Activated CD4-positive, alpha-beta T cell treated with anti-CD3 and anti-CD28 coated beads, Interleukin-2, amount 10 ng/mL, durations not matched to agents 24 days and 14 days (primary cell): Measurements from ENCODE around the gene SLC25A48. TPM values are rescaled to one million over a fixed set of nuclear protein-coding genes. Genes with fewer than 3 reads are reported as not detected.

Experiments used
- DNase-seq: peaks from one replicate; pipeline ENCODE4 v3.0.0; 2022
- H3K27ac Mint-ChIP-seq: one replicate; pipeline ENCODE4 v1.8.0; 2022; ENCODE audit warnings: mild to moderate bottlenecking, mixed read lengths
- H3K27me3 Mint-ChIP-seq: one replicate; pipeline ENCODE4 v1.8.0; 2022; ENCODE audit warnings: mixed read lengths
- H3K36me3 Mint-ChIP-seq: one replicate; pipeline ENCODE4 v1.8.0; 2022; ENCODE audit warnings: low read depth, mild to moderate bottlenecking, mixed read lengths
- H3K4me1 Mint-ChIP-seq: one replicate; pipeline ENCODE4 v1.8.0; 2021; ENCODE audit warnings: mixed read lengths
- H3K4me3 Mint-ChIP-seq: one replicate; pipeline ENCODE4 v1.8.0; 2022; ENCODE audit warnings: mild to moderate bottlenecking, moderate library complexity, mixed read lengths
- H3K9me3 Mint-ChIP-seq: one replicate; pipeline ENCODE4 v1.8.0; 2021; ENCODE audit warnings: mixed read lengths
- intact Hi-C: fragments of 100-400 bp; cut with micrococcal nuclease; formaldehyde crosslinking; loops from one replicate; pipeline ENCODE4 v1.15.1; 2023
- total RNA-seq: library from RNA; stranded (reverse); gene quantifications from 2 replicates; pipeline ENCODE4 v1.2.3, GENCODE V29; 2022

Gene SLC25A48
- total RNA-seq, 1 donor from 2014 or later, result not detected

- Mint-ChIP-seq H3K4me3 (no peak overlapping the region), H3K27ac (no peak overlapping the region), H3K36me3 (no peaks in the 10 kb centered on the region), H3K9me3 (no peaks in the 10 kb centered on the region), H3K27me3 (no peaks in the 10 kb centered on the region), H3K4me1 (no peaks in the 10 kb centered on the region)
- no peak for DNase-seq
- intact Hi-C loops, result no loop called here
Measured at GRCh38 chr5:135874461-135874860, 40.0 kb downstream of the SLC25A48 start.

- Mint-ChIP-seq H3K36me3 (no peaks in the 10 kb centered on the region), H3K27me3 (peaks cover 2% of the 10 kb centered on the region), H3K4me1 (no peaks in the 10 kb centered on the region), H3K27ac (no peak overlapping the region), H3K4me3 (no peak overlapping the region), H3K9me3 (no peaks in the 10 kb centered on the region)
- intact Hi-C loops, result no loop called here
- DNase-seq, result no peak
Measured at GRCh38 chr5:135875567-135875966, 41.1 kb downstream of the SLC25A48 start.

GRCh38 chr5:135876146-135876545 is 41.7 kb downstream of the SLC25A48 start:
- Mint-ChIP-seq H3K4me1 (no peaks in the 10 kb centered on the region), H3K4me3 (no peak overlapping the region), H3K9me3 (no peaks in the 10 kb centered on the region), H3K36me3 (no peaks in the 10 kb centered on the region), H3K27me3 (peaks cover 2% of the 10 kb centered on the region), H3K27ac (no peak overlapping the region)
- intact Hi-C loops, result no loop called here
- no peak for DNase-seq

GRCh38 chr5:135877570-135878155 is 43.2 kb downstream of the SLC25A48 start:
- Mint-ChIP-seq H3K36me3 (no peaks in the 10 kb centered on the region), H3K27ac (no peak overlapping the region), H3K9me3 (no peaks in the 10 kb centered on the region), H3K27me3 (peaks cover 2% of the 10 kb centered on the region), H3K4me1 (no peaks in the 10 kb centered on the region), H3K4me3 (no peak overlapping the region)
- no peak for DNase-seq
- intact Hi-C loops, result no loop called here

- DNase-seq, result no peak
- Mint-ChIP-seq H3K4me1 (no peaks in the 10 kb centered on the region), H3K9me3 (no peaks in the 10 kb centered on the region), H3K27me3 (peaks cover 2% of the 10 kb centered on the region), H3K4me3 (no peak overlapping the region), H3K27ac (no peak overlapping the region), H3K36me3 (no peaks in the 10 kb centered on the region)
- intact Hi-C loops, result no loop called here
Measured at GRCh38 chr5:135878156-135878620, 43.7 kb downstream of the SLC25A48 start.

- no peaks in the 10 kb centered on the region for H3K9me3 Mint-ChIP-seq
- H3K4me3 Mint-ChIP-seq, result no peak overlapping the region
- H3K27me3 Mint-ChIP-seq, result peaks cover 2% of the 10 kb centered on the region
- DNase-seq, result no peak
- intact Hi-C loops, result no loop called here
- no peaks in the 10 kb centered on the region for H3K4me1 Mint-ChIP-seq
- no peak overlapping the region for H3K27ac Mint-ChIP-seq
- no peaks in the 10 kb centered on the region for H3K36me3 Mint-ChIP-seq
Measured at GRCh38 chr5:135879591-135879990, 45.1 kb downstream of the SLC25A48 start.

GRCh38 chr5:135880278-135880677 is 45.8 kb downstream of the SLC25A48 start:
- Mint-ChIP-seq H3K4me3 (no peak overlapping the region), H3K27ac (no peak overlapping the region), H3K4me1 (no peaks in the 10 kb centered on the region), H3K9me3 (no peaks in the 10 kb centered on the region), H3K36me3 (no peaks in the 10 kb centered on the region), H3K27me3 (peaks cover 5% of the 10 kb centered on the region)
- intact Hi-C loops, result loop anchor here (10.0 kb wide), 1 partner anchor 545 kb away; no protein-coding TSS in a partner anchor
- no peak for DNase-seq

GRCh38 chr5:135880801-135881200 is 46.3 kb downstream of the SLC25A48 start:
- intact Hi-C loops, result loop anchor here (10.0 kb wide), 1 partner anchor 544 kb away; no protein-coding TSS in a partner anchor
- DNase-seq, result no peak
- H3K9me3 Mint-ChIP-seq, result no peaks in the 10 kb centered on the region
- no peak overlapping the region for H3K4me3 Mint-ChIP-seq
- H3K4me1 Mint-ChIP-seq, result no peaks in the 10 kb centered on the region
- no peaks in the 10 kb centered on the region for H3K36me3 Mint-ChIP-seq
- H3K27me3 Mint-ChIP-seq, result peaks cover 5% of the 10 kb centered on the region
- no peak overlapping the region for H3K27ac Mint-ChIP-seq

GRCh38 chr5:135881244-135881643 is 46.8 kb downstream of the SLC25A48 start:
- no peak for DNase-seq
- intact Hi-C loops, result loop anchor here (10.0 kb wide), 1 partner anchor 544 kb away; no protein-coding TSS in a partner anchor
- H3K9me3 Mint-ChIP-seq, result no peaks in the 10 kb centered on the region
- H3K4me3 Mint-ChIP-seq, result no peak overlapping the region
- H3K27me3 Mint-ChIP-seq, result peaks cover 5% of the 10 kb centered on the region
- no peaks in the 10 kb centered on the region for H3K36me3 Mint-ChIP-seq
- H3K27ac Mint-ChIP-seq, result no peak overlapping the region
- H3K4me1 Mint-ChIP-seq, result no peaks in the 10 kb centered on the region

GRCh38 chr5:135881819-135882218 is 47.4 kb downstream of the SLC25A48 start:
- no peaks in the 10 kb centered on the region for H3K4me1 Mint-ChIP-seq
- H3K27me3 Mint-ChIP-seq, result peaks cover 5% of the 10 kb centered on the region
- no peak for DNase-seq
- H3K4me3 Mint-ChIP-seq, result no peak overlapping the region
- intact Hi-C loops, result loop anchor here (10.0 kb wide), 1 partner anchor 543 kb away; no protein-coding TSS in a partner anchor
- H3K36me3 Mint-ChIP-seq, result no peaks in the 10 kb centered on the region
- H3K9me3 Mint-ChIP-seq, result no peaks in the 10 kb centered on the region
- no peak overlapping the region for H3K27ac Mint-ChIP-seq

GRCh38 chr5:135883026-135883425 is 48.6 kb downstream of the SLC25A48 start:
- no peak for DNase-seq
- H3K4me1 Mint-ChIP-seq, result peaks cover 2% of the 10 kb centered on the region
- H3K9me3 Mint-ChIP-seq, result no peaks in the 10 kb centered on the region
- no peaks in the 10 kb centered on the region for H3K36me3 Mint-ChIP-seq
- H3K27ac Mint-ChIP-seq, result no peak overlapping the region
- no peak overlapping the region for H3K4me3 Mint-ChIP-seq
- intact Hi-C loops, result loop anchor here (10.0 kb wide), 1 partner anchor 542 kb away; no protein-coding TSS in a partner anchor
- peaks cover 5% of the 10 kb centered on the region for H3K27me3 Mint-ChIP-seq

- H3K36me3 Mint-ChIP-seq, result no peaks in the 10 kb centered on the region
- H3K27me3 Mint-ChIP-seq, result peaks cover 5% of the 10 kb centered on the region
- H3K27ac Mint-ChIP-seq, result no peak overlapping the region
- DNase-seq, result no peak
- H3K4me3 Mint-ChIP-seq, result no peak overlapping the region
- no peaks in the 10 kb centered on the region for H3K9me3 Mint-ChIP-seq
- H3K4me1 Mint-ChIP-seq, result peaks cover 2% of the 10 kb centered on the region
- intact Hi-C loops, result loop anchor here (10.0 kb wide), 1 partner anchor 541 kb away; no protein-coding TSS in a partner anchor
Measured at GRCh38 chr5:135883441-135883840, 49.0 kb downstream of the SLC25A48 start.

- Mint-ChIP-seq H3K27ac (no peak overlapping the region), H3K27me3 (peaks cover 12% of the 10 kb centered on the region), H3K4me1 (peaks cover 2% of the 10 kb centered on the region), H3K36me3 (no peaks in the 10 kb centered on the region), H3K9me3 (no peaks in the 10 kb centered on the region), H3K4me3 (no peak overlapping the region)
- DNase-seq, result no peak
- intact Hi-C loops, result loop anchor here (10.0 kb wide), 1 partner anchor 540 kb away; no protein-coding TSS in a partner anchor
Measured at GRCh38 chr5:135885031-135885430, 50.6 kb downstream of the SLC25A48 start.

- H3K4me3 Mint-ChIP-seq, result no peak overlapping the region
Measured at GRCh38 chr5:135886136-135886535, 51.7 kb downstream of the SLC25A48 start.

More at GRCh38 chr5:135886136-135886535, 51.7 kb downstream of the SLC25A48 start:
- Mint-ChIP-seq H3K9me3 (no peaks in the 10 kb centered on the region), H3K27ac (no peak overlapping the region), H3K4me1 (peaks cover 5% of the 10 kb centered on the region), H3K36me3 (no peaks in the 10 kb centered on the region), H3K27me3 (peaks cover 12% of the 10 kb centered on the region)
- intact Hi-C loops, result loop anchor here (10.0 kb wide), 1 partner anchor 539 kb away; no protein-coding TSS in a partner anchor
- DNase-seq, result no peak
